Ectodermal cell (in vitro differentiated cells): ENCODE measurements around the gene GNPAT.
A peak's percentile ranks its signal among the peaks of the same experiment; 100 is the strongest.

ENCODE experiments used
- H3K27ac ChIP-seq: 2 replicates; pipeline ENCODE4 v1.7.0; 2013; ENCODE audit warnings: mild to moderate bottlenecking, low read depth, low read length; ENCODE audit not compliant: insufficient read depth, poor library complexity, severe bottlenecking
- H3K27me3 ChIP-seq: 2 replicates; pipeline ENCODE4 v1.7.0; 2013; ENCODE audit warnings: mild to moderate bottlenecking, low read length; ENCODE audit not compliant: insufficient read depth, control insufficient read depth, poor library complexity, severe bottlenecking
- H3K36me3 ChIP-seq: one replicate; pipeline ENCODE4 v1.7.0; 2013; ENCODE audit warnings: low read length; ENCODE audit not compliant: control insufficient read depth, insufficient read depth
- H3K4me1 ChIP-seq: one replicate; pipeline ENCODE4 v1.7.0; 2013; ENCODE audit warnings: low read length; ENCODE audit not compliant: control insufficient read depth, insufficient read depth
- H3K4me3 ChIP-seq: 2 replicates; pipeline ENCODE4 v1.7.0; 2013; ENCODE audit warnings: low read depth, low read length, control low read depth; ENCODE audit not compliant: insufficient read depth
- H3K9me3 ChIP-seq: 2 replicates; pipeline ENCODE4 v1.7.0; 2013; ENCODE audit warnings: mild to moderate bottlenecking, low read length, moderate library complexity; ENCODE audit not compliant: control insufficient read depth
- WGBS, 2 experiments: methylation state at CpG; one replicate each; pipeline ENCODE4 v1.1.7; 2013; ENCODE audit warnings: missing lambda C conversion rate in 2 of 2; 5-methylcytosine and 5-hydroxymethylcytosine counted together

The GNPAT gene

GRCh38 chr1:231241750-231242149 lies 738 bp downstream of the GNPAT start:
- WGBS, 2 experiments, result 0 to 1% methylated on average over 10 of the region's 10 CpGs
- H3K27me3 ChIP-seq, result no peaks in the 10 kb centered on the region
- H3K9me3 ChIP-seq, result no peaks in the 10 kb centered on the region
- H3K4me1 ChIP-seq, result peaks cover 8% of the 10 kb centered on the region
- peaks cover 4% of the 10 kb centered on the region for H3K36me3 ChIP-seq
- H3K4me3 ChIP-seq, result peak overlapping the region; percentile 82
- H3K27ac ChIP-seq, result no peak overlapping the region

GRCh38 chr1:231242516-231243198 lies 1.6 kb downstream of the GNPAT start:
- Histone ChIP-seq H3K4me1 (peaks cover 8% of the 10 kb centered on the region), H3K9me3 (no peaks in the 10 kb centered on the region), H3K36me3 (peaks cover 4% of the 10 kb centered on the region), H3K4me3 (no peak overlapping the region), H3K27me3 (no peaks in the 10 kb centered on the region), H3K27ac (no peak overlapping the region)
- 79 to 83% methylated on average over 4 to 5 of the region's 5 CpGs for WGBS, 2 experiments

DNA sequence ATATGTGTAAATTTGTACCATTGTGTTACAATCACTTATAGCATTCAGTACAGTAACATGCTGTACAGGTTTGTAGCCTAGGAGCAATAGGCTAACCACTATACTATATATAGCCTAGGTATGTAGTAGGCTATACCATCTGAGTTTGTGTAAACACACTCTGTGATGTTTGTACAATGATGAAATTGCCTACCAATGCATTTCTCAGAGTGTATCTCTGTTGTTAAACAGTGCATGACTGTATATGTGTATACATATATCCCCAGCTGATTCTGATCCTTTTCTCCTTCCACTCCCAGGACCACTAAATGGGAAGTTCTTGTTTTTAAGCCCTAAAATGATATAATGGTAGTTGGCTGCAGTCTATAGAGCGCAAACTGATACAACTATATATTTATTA lies 7.8 kb downstream of the GNPAT start:
- Histone ChIP-seq H3K27me3 (no peaks in the 10 kb centered on the region), H3K36me3 (peaks cover 2% of the 10 kb centered on the region), H3K4me1 (no peaks in the 10 kb centered on the region), H3K27ac (no peak overlapping the region), H3K4me3 (no peak overlapping the region), H3K9me3 (no peaks in the 10 kb centered on the region)
- WGBS, 2 experiments, result 100% methylated on average over 1 of the region's 1 CpG; no CpG with 5 or more reads in 1 of the 2 experiments

DNA sequence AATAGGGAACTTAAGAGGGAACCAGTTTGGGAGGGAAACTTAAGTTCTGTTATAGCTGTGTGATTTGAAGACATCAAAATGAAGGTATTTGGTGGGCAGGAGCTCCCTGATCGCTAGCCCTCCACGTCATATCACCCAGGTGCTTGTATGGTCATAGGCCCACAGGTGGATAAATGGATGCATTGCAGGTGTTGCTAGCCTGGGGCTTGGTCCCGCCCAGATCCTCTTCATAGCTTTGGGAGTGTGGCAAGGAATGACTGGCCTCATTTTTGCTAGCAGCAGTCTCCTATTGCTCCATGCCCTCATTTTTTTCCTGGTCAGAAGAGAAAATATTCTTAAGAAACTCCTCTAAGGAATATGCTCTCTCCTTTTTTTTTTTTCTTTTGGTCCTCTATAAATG lies 11.3 kb downstream of the GNPAT start:
- H3K27ac ChIP-seq, result no peak overlapping the region
- H3K4me3 ChIP-seq, result no peak overlapping the region
- no peaks in the 10 kb centered on the region for H3K9me3 ChIP-seq
- 91 to 96% methylated on average over 3 of the region's 3 CpGs for WGBS, 2 experiments
- H3K27me3 ChIP-seq, result no peaks in the 10 kb centered on the region
- H3K4me1 ChIP-seq, result no peaks in the 10 kb centered on the region
- H3K36me3 ChIP-seq, result peaks cover 8% of the 10 kb centered on the region

GRCh38 chr1:231260351-231260750 lies 19.3 kb downstream of the GNPAT start:
- no peak overlapping the region for H3K27ac ChIP-seq
- peaks cover 11% of the 10 kb centered on the region for H3K36me3 ChIP-seq
- no peak overlapping the region for H3K4me3 ChIP-seq
- H3K27me3 ChIP-seq, result no peaks in the 10 kb centered on the region
- 93 to 96% methylated on average over 3 to 4 of the region's 4 CpGs for WGBS, 2 experiments
- H3K9me3 ChIP-seq, result no peaks in the 10 kb centered on the region
- H3K4me1 ChIP-seq, result no peaks in the 10 kb centered on the region

GRCh38 chr1:231264642-231265041 lies 23.6 kb downstream of the GNPAT start:
- no peaks in the 10 kb centered on the region for H3K9me3 ChIP-seq
- no peaks in the 10 kb centered on the region for H3K27me3 ChIP-seq
- 98 to 100% methylated on average over 1 of the region's 1 CpG for WGBS, 2 experiments
- H3K27ac ChIP-seq, result no peak overlapping the region
- H3K36me3 ChIP-seq, result peaks cover 32% of the 10 kb centered on the region
- H3K4me1 ChIP-seq, result no peaks in the 10 kb centered on the region
- H3K4me3 ChIP-seq, result no peak overlapping the region

DNA sequence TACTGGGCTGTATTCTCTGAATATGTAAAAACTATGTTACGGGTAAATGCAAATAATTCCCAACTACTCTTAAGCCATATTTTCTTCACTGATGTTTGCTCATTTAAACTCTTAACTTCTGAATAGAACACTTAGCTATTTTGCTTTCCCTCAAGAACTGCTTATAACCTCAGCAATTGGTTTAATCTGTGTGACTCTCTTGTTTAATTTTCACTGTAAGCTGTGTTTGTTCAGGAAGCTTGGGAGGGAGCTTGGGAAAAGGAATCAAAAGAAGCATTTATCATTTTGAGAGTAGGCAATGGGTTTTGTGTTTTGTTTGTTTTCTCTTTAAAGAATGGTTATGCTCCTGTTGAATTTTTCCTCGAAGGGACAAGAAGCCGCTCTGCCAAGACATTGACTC lies 24.4 kb downstream of the GNPAT start:
- Histone ChIP-seq H3K27me3 (no peaks in the 10 kb centered on the region), H3K27ac (no peak overlapping the region), H3K9me3 (no peaks in the 10 kb centered on the region), H3K36me3 (peaks cover 36% of the 10 kb centered on the region), H3K4me3 (no peak overlapping the region), H3K4me1 (no peaks in the 10 kb centered on the region)
- 96 to 100% methylated on average over 2 to 3 of the region's 3 CpGs for WGBS, 2 experiments

GRCh38 chr1:231266811-231267322 lies 25.9 kb downstream of the GNPAT start:
- Histone ChIP-seq H3K27me3 (no peaks in the 10 kb centered on the region), H3K27ac (no peak overlapping the region), H3K9me3 (no peaks in the 10 kb centered on the region), H3K36me3 (peaks cover 48% of the 10 kb centered on the region), H3K4me3 (no peak overlapping the region), H3K4me1 (no peaks in the 10 kb centered on the region)
- 0% methylated on average over 1 of the region's 1 CpG for WGBS, 2 experiments

DNA sequence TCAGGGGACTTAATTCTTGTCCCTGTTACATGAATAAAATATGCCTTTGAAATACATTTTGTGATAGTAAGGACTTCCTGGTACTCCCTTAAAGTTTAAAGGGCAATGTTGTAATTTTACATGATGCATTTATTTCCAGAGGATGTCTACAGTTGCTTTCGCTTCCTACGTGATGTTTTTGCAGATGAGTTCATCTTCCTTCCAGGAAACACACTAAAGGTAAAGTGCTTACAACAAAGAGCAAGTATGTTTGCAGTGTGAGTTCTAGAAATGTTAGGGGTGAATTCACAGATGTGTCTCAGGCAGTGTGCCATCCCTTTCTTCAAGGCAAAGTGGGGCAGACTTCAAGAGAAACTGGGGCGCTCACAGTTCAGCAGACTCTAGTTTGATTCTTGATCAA lies 31.2 kb downstream of the GNPAT start:
- no peak overlapping the region for H3K27ac ChIP-seq
- H3K27me3 ChIP-seq, result no peaks in the 10 kb centered on the region
- H3K9me3 ChIP-seq, result no peaks in the 10 kb centered on the region
- peaks cover 29% of the 10 kb centered on the region for H3K36me3 ChIP-seq
- H3K4me3 ChIP-seq, result no peak overlapping the region
- no peaks in the 10 kb centered on the region for H3K4me1 ChIP-seq
- 95 to 96% methylated on average over 3 of the region's 3 CpGs for WGBS, 2 experiments

GRCh38 chr1:231272880-231273279 lies 31.9 kb downstream of the GNPAT start:
- H3K9me3 ChIP-seq, result no peaks in the 10 kb centered on the region
- H3K4me3 ChIP-seq, result no peak overlapping the region
- no peaks in the 10 kb centered on the region for H3K27me3 ChIP-seq
- no peaks in the 10 kb centered on the region for H3K4me1 ChIP-seq
- no peak overlapping the region for H3K27ac ChIP-seq
- H3K36me3 ChIP-seq, result peaks cover 24% of the 10 kb centered on the region
- WGBS, 2 experiments, result 92 to 96% methylated on average over 2 of the region's 2 CpGs
